ENCODE measurements around the gene C19orf81.
"Not testable (repeated sequence)": the region's sequence is repeated elsewhere in the genome, so short reads cannot be mapped to it uniquely, and the experiment has no call there.

GRCh38 chr19:50604264-50605073 lies 44.8 kb upstream of the C19orf81 start:
- not testable (repeated sequence) for TF ChIP-seq EZH2 (IDR thresholded peaks at IDR 0.05; ENCODE audit: insufficient read depth, poor library complexity, severe bottlenecking); EZH2phosphoT487 (IDR thresholded peaks at IDR 0.05; ENCODE audit: insufficient read depth, low read depth)

Data from GM23248 (cell line).